ENCODE results near the gene NF1. TPM values are rescaled to one million over a fixed set of nuclear protein-coding genes. Genes with fewer than 3 reads are reported as not detected.

The NF1 gene
- total RNA-seq, 1 experiment from 2014 or later: 16.4 TPM

DNA sequence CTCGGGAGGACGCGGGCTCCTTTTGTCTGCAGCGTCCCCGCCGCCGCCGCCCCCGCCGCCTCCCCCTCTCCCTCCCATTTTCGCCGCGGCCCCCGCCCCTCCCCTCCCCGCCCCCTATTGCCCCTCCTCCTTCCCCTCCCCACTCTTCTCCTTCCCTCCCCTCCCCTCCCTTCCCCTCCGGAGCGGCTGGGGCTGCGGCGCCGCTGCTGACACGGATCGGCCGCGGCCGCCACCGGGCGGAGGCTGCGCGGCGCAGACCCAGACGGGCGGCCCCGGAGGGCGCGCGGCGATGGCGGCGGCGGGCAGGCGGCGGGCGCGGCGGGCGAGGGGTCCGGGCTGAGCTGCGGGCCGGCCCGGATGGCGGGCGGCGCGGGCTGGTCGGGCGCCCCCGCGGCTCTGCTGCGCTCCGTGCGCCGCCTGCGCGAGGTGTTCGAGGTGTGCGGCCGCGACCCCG is 296.7 kb downstream of the NF1 start, which contains the start of gene RAB11FIP4:
Gene RAB11FIP4 (plus strand): TSS at position 180 of the 454 bp plus-strand sequence. CDS start 178 bp downstream, at position 358.
- BruUV-seq (replicated peaks): no TSS peak
- DNase-seq (no peak), ATAC-seq (no peak; the same call in 1 of the 2 replicates)
- no peak within 1 kb of the TSS for H2AFZ ChIP-seq (ENCODE audit: low read length)
- H3K9me2 ChIP-seq (replicated peaks; ENCODE audit: low read length): no peaks in the 10 kb centered on the region
- intact Hi-C loops (cut with micrococcal nuclease): no loop called here
- no peaks in the 10 kb centered on the region for H4K20me1 ChIP-seq (ENCODE audit: low read length)
- H3K9ac ChIP-seq (ENCODE audit: low read length): no peak within 1 kb of the TSS
- H3K4me1 ChIP-seq (ENCODE audit: insufficient read depth, low read length): no peaks in the 10 kb centered on the region
- POLR2A ChIA-PET (ENCODE audit: unreplicated experiment): no interaction called here
- CTCF ChIA-PET: no interaction called here
- H3K79me2 ChIP-seq (ENCODE audit: low read length): no peaks in the 10 kb centered on the region
- H3K4me3 ChIP-seq (ENCODE audit: low read length): no peak within 1 kb of the TSS
- no peaks in the 10 kb centered on the region for H3K36me3 ChIP-seq (ENCODE audit: low read depth, low read length)
- TF ChIP-seq, protein P1, sequence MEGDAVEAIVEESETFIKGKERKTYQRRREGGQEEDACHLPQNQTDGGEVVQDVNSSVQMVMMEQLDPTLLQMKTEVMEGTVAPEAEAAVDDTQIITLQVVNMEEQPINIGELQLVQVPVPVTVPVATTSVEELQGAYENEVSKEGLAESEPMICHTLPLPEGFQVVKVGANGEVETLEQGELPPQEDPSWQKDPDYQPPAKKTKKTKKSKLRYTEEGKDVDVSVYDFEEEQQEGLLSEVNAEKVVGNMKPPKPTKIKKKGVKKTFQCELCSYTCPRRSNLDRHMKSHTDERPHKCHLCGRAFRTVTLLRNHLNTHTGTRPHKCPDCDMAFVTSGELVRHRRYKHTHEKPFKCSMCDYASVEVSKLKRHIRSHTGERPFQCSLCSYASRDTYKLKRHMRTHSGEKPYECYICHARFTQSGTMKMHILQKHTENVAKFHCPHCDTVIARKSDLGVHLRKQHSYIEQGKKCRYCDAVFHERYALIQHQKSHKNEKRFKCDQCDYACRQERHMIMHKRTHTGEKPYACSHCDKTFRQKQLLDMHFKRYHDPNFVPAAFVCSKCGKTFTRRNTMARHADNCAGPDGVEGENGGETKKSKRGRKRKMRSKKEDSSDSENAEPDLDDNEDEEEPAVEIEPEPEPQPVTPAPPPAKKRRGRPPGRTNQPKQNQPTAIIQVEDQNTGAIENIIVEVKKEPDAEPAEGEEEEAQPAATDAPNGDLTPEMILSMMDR (conservative IDR thresholded peaks at IDR 0.05; ENCODE audit: low read depth, low read length): no peak
- no peak for TF ChIP-seq EZH2phosphoT487 (IDR thresholded peaks at IDR 0.05; ENCODE audit: borderline replicate concordance, low read length)
- TF ChIP-seq EZH2 (IDR thresholded peaks at IDR 0.05; ENCODE audit: low read length, unreplicated experiment): no peak
- no peak within 1 kb of the TSS for H3K27ac ChIP-seq (ENCODE audit: low read length)
- no peak within 1 kb of the TSS for H3K4me2 ChIP-seq (ENCODE audit: low read length)
- no peaks in the 10 kb centered on the region for H3F3A ChIP-seq (ENCODE audit: low read length, unreplicated experiment)
- no peaks in the 10 kb centered on the region; the same call in 1 of the 2 replicates for H3K27me3 ChIP-seq (ENCODE audit: low read length)
- H3K9me3 ChIP-seq (ENCODE audit: low read length): no peaks in the 10 kb centered on the region

DNA sequence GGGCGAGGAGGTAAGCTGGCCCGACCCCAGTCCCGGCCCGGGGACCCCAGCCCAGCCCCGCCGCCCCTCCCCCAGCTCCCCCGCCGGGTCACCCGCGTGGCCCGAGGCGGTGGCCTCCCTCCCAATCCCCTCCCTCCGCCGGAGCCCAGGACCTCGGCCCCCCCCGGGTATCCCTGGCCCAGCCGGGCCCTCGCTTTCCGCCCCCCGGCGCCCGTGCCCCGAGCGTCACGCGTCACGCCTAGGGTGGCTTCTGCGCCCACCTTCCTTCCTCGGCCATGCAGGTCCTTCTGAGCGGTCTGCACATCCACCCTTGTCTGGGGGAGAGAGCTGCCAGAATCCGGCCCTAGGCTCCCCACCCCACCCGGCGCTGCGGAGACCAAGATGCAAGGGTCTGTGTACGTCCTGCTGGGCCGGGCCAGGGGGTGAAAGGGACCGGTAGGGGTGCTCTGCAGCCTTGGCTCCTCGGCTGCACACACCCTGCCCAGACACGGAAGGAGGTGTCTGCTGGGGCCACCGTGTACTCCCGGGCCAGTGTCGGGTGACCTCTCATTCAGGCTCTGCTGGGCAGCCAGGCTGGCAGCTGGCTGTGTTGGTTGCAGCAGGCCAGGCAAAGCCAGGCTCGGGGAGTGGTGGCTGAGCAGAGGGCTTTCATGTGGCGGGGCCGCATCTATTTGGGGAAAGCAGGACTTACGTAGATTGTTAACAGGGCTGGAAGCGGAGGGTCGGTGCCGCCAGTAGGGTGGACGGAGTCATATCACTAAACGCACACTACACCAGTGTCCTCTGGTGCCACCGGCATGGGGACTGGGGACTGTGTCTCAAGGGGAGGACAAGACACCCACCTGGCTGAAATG is 297.5 kb downstream of the NF1 start:
- no peaks in the 10 kb centered on the region for H3K36me3 ChIP-seq (ENCODE audit: low read depth, low read length)
- H2AFZ ChIP-seq (ENCODE audit: low read length): no peak overlapping the region
- ATAC-seq: no peak
- no peak overlapping the region for H3K9ac ChIP-seq (ENCODE audit: low read length)
- no peaks in the 10 kb centered on the region for H3K4me1 ChIP-seq (ENCODE audit: insufficient read depth, low read length)
- no peak for DNase-seq
- no peaks in the 10 kb centered on the region for H3K79me2 ChIP-seq (ENCODE audit: low read length)
- H3K9me3 ChIP-seq (ENCODE audit: low read length): no peaks in the 10 kb centered on the region
- H3K27me3 ChIP-seq (ENCODE audit: low read length): no peaks in the 10 kb centered on the region; the same call in 1 of the 2 replicates
- H3F3A ChIP-seq (ENCODE audit: low read length, unreplicated experiment): no peaks in the 10 kb centered on the region
- no peak overlapping the region for H3K27ac ChIP-seq (ENCODE audit: low read length)
- POLR2A ChIA-PET (ENCODE audit: unreplicated experiment): no interaction called here
- no peak overlapping the region for H3K4me2 ChIP-seq (ENCODE audit: low read length)
- H3K4me3 ChIP-seq (ENCODE audit: low read length): no peak overlapping the region
- H4K20me1 ChIP-seq (ENCODE audit: low read length): no peaks in the 10 kb centered on the region
- intact Hi-C loops (cut with micrococcal nuclease): no loop called here
- no TSS peak for BruUV-seq (replicated peaks)
- TF ChIP-seq EZH2phosphoT487 (IDR thresholded peaks at IDR 0.05; ENCODE audit: borderline replicate concordance, low read length): no peak
- no peak for TF ChIP-seq EZH2 (IDR thresholded peaks at IDR 0.05; ENCODE audit: low read length, unreplicated experiment)
- TF ChIP-seq, protein P1 (conservative IDR thresholded peaks at IDR 0.05; ENCODE audit: low read depth, low read length): no peak
- H3K9me2 ChIP-seq (replicated peaks; ENCODE audit: low read length): no peaks in the 10 kb centered on the region
- CTCF ChIA-PET: no interaction called here

Data from PC-3 (cell line).